GM19099 (cell line): ENCODE data around the gene PDE6B.

Experiments used
- POLR2A ChIP-seq: IDR thresholded peaks from 3 replicates; pipeline ENCODE4 v1.6.1; 2011; ENCODE audit warnings: low read depth; ENCODE audit not compliant: insufficient read length; ENCODE audit errors: extremely low read depth

PDE6B gene

GRCh38 chr4:705278-706082 lies 80.1 kb downstream of the PDE6B start, which contains the start of gene PCGF3:
Gene PCGF3 (plus strand): TSS chr4:705832. CDS start chr4:733681, 27,849 bp downstream.
- peak; percentile 58 for TF ChIP-seq POLR2A

- no peak for TF ChIP-seq POLR2A
These were observed 81.6 kb downstream of the PDE6B start for GRCh38 chr4:706834-707598.

- TF ChIP-seq POLR2A, result no peak
These were observed 82.7 kb downstream of the PDE6B start for GRCh38 chr4:707929-708630.

GRCh38 chr4:708631-708933 lies 83.2 kb downstream of the PDE6B start:
- no peak for TF ChIP-seq POLR2A

- TF ChIP-seq POLR2A, result no peak
These were observed 84.0 kb downstream of the PDE6B start for GRCh38 chr4:709348-709747.

DNA sequence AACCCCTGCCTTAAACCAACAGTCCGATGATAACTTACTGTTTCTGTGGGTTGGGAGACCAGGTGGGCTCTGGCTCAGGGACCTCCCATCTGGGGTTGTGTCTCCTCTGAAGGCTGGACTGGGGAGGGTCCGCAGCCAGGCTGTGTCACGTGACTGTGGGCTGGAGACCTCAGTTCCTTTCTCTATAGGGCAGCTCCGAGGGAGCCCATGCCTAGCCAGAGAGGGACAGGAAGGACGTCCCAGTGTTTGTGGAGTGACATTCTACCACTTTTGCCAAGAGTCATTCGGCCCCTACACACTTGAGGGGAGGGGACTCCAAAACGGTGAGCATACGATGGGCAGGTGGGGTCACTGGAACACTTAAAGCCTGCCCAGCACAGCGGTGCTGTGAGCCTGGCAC lies 84.7 kb downstream of the PDE6B start:
- no peak for TF ChIP-seq POLR2A

DNA sequence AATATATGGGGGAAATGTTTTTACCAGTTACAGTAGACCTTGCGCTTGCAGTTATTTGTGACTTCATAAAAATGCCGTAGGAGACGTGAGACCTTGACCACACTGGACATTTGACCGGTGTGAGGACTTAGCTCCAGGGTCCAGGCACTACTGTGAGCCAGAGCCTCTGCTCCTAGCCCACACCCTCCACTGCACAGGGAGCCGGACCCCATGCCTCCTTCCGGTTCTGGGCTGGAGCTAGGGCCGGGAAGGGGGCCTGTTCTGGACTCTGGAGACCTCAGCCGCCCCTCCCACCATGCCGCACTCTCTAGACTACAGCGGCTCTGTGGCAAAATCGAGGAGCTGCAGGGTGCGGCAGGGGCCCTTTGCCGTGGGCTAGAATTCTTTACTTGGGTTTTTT lies 85.5 kb downstream of the PDE6B start:
- no peak for TF ChIP-seq POLR2A

DNA sequence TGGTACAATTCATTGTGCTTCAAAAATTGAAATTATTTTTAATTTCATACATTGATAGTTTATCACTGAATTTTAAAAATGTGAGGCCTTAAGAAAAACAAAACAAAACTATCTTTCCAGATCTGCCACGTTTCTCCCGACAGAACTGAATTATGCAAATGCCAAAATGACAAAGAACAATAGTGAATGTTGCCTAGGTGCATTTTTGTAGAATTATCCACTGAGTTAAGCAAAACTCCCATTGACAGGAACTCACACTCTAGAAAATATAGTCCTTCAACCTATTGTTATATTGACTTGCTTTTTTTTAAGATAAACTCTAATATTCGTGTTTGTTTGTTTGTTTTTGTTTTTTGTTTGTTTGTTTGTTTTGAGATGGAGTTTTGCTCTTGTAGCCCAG lies 86.7 kb downstream of the PDE6B start:
- no peak for TF ChIP-seq POLR2A

DNA sequence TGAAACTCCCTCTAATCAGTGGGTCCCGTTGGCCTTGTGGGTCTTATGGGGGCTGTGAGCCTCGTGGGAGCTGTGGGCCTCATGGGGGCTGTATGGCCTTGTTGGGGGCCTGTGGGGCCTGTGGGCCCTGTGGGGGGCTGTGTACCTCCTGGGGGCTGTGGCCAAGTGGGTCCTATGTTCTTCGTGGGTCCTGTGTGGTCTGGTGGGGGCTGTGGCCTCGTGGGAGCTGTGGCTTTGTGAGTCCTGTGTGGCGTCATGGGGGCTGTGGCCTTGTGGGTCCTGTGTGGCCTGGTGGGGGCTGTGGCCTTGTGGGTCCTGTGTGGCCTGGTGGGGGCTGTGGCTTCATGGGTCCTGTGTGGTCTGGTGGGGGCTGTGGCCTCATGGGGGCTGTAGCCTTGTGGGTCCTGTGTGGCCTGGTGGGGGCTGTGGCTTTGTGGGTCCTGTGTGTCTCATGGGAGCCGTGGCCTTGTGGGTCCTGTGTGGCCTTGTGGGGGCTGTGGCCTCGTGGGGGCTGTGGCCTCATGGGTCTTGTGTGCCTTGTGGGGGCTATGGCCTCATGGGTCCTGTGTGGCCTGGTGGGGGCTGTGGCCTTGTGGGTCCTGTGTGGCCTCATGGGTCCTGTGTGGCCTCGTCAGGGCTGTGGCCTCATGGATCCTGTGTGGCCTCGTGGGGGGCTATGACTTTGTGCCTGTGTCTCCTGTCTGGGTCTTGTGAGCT lies 87.7 kb downstream of the PDE6B start:
- TF ChIP-seq POLR2A, result no peak

DNA sequence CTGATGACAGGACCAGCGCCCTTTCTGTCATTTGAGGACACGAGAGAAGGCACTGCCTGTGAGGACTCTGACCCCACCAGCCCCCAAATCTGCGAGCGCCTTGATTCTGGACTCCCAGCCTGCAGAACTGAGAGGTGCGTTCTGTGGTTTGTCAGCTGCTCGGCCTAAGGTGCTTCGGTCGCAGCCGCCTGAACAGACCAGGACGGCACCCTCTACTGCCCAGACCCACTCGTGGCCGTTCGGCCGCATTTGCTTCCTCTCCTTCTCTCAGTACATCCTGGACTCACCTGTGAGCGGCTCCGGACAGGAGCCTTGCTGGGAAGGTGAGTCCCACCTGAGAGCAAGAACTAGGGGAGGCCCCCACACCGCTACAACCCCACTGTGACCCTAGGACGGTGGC lies 88.7 kb downstream of the PDE6B start:
- TF ChIP-seq POLR2A, result no peak

DNA sequence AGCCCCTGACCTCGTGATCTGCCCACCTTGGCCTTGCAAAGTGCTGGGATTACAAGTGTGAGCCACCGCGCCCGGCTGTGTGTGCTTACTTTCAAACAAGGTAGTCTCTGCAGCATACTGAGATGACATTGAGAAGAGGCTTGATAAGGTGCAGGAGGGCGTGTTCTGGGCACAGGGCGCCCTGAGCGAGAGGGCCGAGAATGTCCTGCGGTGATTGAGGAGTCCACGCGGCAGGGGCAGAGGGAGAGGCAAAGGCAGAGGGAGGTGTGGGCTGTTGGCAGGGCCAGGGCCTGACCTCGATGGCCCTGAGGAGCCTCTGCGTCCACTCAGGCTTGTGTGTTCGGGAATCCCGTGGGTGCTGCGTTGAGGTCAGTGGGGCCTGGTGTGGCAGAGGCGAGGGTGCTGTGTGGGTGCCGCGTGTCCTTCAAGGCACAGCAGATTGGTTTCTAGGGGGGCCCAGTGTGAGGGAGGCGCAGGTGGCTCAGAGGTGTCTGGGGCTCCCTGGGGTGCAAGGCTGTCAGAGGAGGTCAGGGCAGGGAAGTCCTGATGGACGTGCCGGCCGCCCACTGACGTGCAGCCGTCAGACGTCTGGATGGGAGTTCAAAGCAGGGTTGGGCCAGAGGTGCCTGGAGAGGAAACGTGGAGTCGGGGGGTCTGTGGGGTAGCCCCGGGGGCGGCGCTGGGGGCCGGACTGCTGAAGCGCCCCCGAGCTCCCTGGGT lies 92.4 kb downstream of the PDE6B start:
- no peak for TF ChIP-seq POLR2A

DNA sequence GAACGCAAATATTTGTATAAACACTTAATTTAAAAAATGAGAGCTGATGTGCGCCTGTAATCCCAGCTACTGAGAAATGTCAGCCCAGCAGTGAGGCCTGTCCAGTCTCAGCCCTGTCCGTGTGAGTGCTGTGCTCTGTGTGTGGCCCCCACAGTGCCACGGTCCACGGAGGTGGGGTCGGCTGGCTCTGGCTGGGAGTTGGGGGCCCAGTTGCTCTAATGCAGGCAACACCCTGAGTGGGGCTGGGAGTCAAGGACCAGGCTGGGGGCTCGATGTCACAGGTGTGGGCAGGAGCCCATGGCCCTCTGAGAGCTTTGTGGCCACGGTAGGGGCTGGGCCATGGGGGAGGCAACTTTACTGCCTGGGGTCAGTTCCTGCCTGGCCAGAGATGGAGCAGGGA lies 93.1 kb downstream of the PDE6B start:
- no peak for TF ChIP-seq POLR2A
